Measurements from ENCODE around the gene GSTM3. TPM values are rescaled to one million over a fixed set of nuclear protein-coding genes. Genes with fewer than 3 reads are reported as not detected.
"Not testable (repeated sequence)": the region's sequence is repeated elsewhere in the genome, so short reads cannot be mapped to it uniquely, and the experiment has no call there.

The GSTM3 gene
- total and polyA plus RNA-seq, 9 of the 15 experiments (the other 6 are each of a cell fraction or from before 2014, with no cell fraction given): 3.9 to 24.5 (median 9.4) TPM

GRCh38 chr1:109687641-109688499 lies 53.0 kb downstream of the GSTM3 start, which contains the start of gene GSTM1:
GSTM1 (plus strand) TSS chr1:109687817; CDS start chr1:109687874, 57 bp downstream.
- Histone ChIP-seq H2AFZ (ENCODE audit: low read depth, low read length) (no peak within 1 kb of the TSS), H4K20me1 (replicated peaks; ENCODE audit: control insufficient read depth, insufficient read depth, low read length) (no peaks in the 10 kb centered on the region), H3K27me3 (ENCODE audit: control insufficient read depth in 2 of 2, insufficient read depth in 2 of 2, low read length in 2 of 2) (no peaks in the 10 kb centered on the region), H3K27ac (ENCODE audit: extremely low read depth, low read depth, low read length) (no peak within 1 kb of the TSS), H3K4me1 (replicated peaks in 1 of 2; ENCODE audit: control insufficient read depth in 2 of 2, insufficient read depth in 2 of 2, low read length in 2 of 2) (no peaks in the 10 kb centered on the region), H3K4me2 (ENCODE audit: insufficient read depth, low read length) (no peak within 1 kb of the TSS), H3K9me3 (replicated peaks; ENCODE audit: control insufficient read depth, insufficient read depth, low read depth, low read length) (no peaks in the 10 kb centered on the region), H3K36me3 (ENCODE audit: control insufficient read depth, insufficient read depth, low read length) (no peaks in the 10 kb centered on the region), H3K9ac (ENCODE audit: insufficient read depth in 1 of 2, low read depth in 2 of 2, low read length in 2 of 2) (no peak within 1 kb of the TSS), H3K9me1 (ENCODE audit: control insufficient read depth, insufficient read depth, low read length) (no peaks in the 10 kb centered on the region), H3K4me3 (no peak within 1 kb of the TSS), H3K79me2 (ENCODE audit: control insufficient read depth, insufficient read depth, low read length) (no peaks in the 10 kb centered on the region)
- ChIA-PET POLR2A (no interaction called here), CTCF (ENCODE audit: low intra/inter-chr PET ratio) (no interaction called here)
- ATAC-seq (no peak), DNase-seq (ENCODE audit: extremely low read depth in 1 of 4, low spot score in 3 of 4) (no peak), FAIRE-seq (no peak)
- intact Hi-C loops (cut with micrococcal nuclease) (no loop called here), in situ Hi-C loops (cut with MboI) (no loop called here)
- no CpG with 5 or more reads among the region's 46 CpGs for WGBS (ENCODE audit: insufficient coverage, low coverage, missing lambda C conversion rate)
- BruUV-seq (replicated peaks): no TSS peak
- TF ChIP-seq ZNF12 (CRISPR knock-in tag; IDR thresholded peaks at IDR 0.05) (no peak), TAL1 (IDR thresholded peaks at IDR 0.05) (no peak), HCFC1 (IDR thresholded peaks at IDR 0.05; ENCODE audit: low read depth, low read length) (no peak)

- ATAC-seq; H3K4me2 ChIP-seq (ENCODE audit: insufficient read depth, low read length); H3K36me3 ChIP-seq (ENCODE audit: control insufficient read depth, insufficient read depth, low read length); H2AFZ ChIP-seq (ENCODE audit: low read depth, low read length); BruUV-seq (replicated peaks); in situ Hi-C loops (cut with MboI); H3K9me1 ChIP-seq (ENCODE audit: control insufficient read depth, insufficient read depth, low read length); H3K79me2 ChIP-seq (ENCODE audit: control insufficient read depth, insufficient read depth, low read length); H3K9me3 ChIP-seq (replicated peaks; ENCODE audit: control insufficient read depth, insufficient read depth, low read depth, low read length); H3K4me3 ChIP-seq; H3K9ac ChIP-seq (ENCODE audit: insufficient read depth in 1 of 2, low read depth in 2 of 2, low read length in 2 of 2); H4K20me1 ChIP-seq (replicated peaks; ENCODE audit: control insufficient read depth, insufficient read depth, low read length); POLR2A ChIA-PET; DNase-seq (ENCODE audit: extremely low read depth in 1 of 4, low spot score in 3 of 4); FAIRE-seq; H3K27me3 ChIP-seq (ENCODE audit: control insufficient read depth in 2 of 2, insufficient read depth in 2 of 2, low read length in 2 of 2); intact Hi-C loops (cut with micrococcal nuclease); H3K4me1 ChIP-seq (replicated peaks in 1 of 2; ENCODE audit: control insufficient read depth in 2 of 2, insufficient read depth in 2 of 2, low read length in 2 of 2); H3K27ac ChIP-seq (ENCODE audit: extremely low read depth, low read depth, low read length); CTCF ChIA-PET (ENCODE audit: low intra/inter-chr PET ratio): not testable (repeated sequence)
- WGBS (ENCODE audit: insufficient coverage, low coverage, missing lambda C conversion rate): 31% methylated on average over 2 of the region's 11 CpGs
Observed at GRCh38 chr1:109687109-109687508, 53.7 kb downstream of the GSTM3 start.

- intact Hi-C loops (cut with micrococcal nuclease); FAIRE-seq; in situ Hi-C loops (cut with MboI): not testable (repeated sequence)
Observed at GRCh38 chr1:109685890-109686289, 54.9 kb downstream of the GSTM3 start.

More at GRCh38 chr1:109685890-109686289, 54.9 kb downstream of the GSTM3 start:
- H3K4me1 ChIP-seq (replicated peaks in 1 of 2; ENCODE audit: control insufficient read depth in 2 of 2, insufficient read depth in 2 of 2, low read length in 2 of 2); H3K27me3 ChIP-seq (ENCODE audit: control insufficient read depth in 2 of 2, insufficient read depth in 2 of 2, low read length in 2 of 2); H3K9ac ChIP-seq (ENCODE audit: insufficient read depth in 1 of 2, low read depth in 2 of 2, low read length in 2 of 2); H3K4me2 ChIP-seq (ENCODE audit: insufficient read depth, low read length); BruUV-seq (replicated peaks); H3K9me3 ChIP-seq (replicated peaks; ENCODE audit: control insufficient read depth, insufficient read depth, low read depth, low read length); H3K36me3 ChIP-seq (ENCODE audit: control insufficient read depth, insufficient read depth, low read length); H3K27ac ChIP-seq (ENCODE audit: extremely low read depth, low read depth, low read length); ATAC-seq; H3K9me1 ChIP-seq (ENCODE audit: control insufficient read depth, insufficient read depth, low read length); H2AFZ ChIP-seq (ENCODE audit: low read depth, low read length); CTCF ChIA-PET (ENCODE audit: low intra/inter-chr PET ratio); POLR2A ChIA-PET; H4K20me1 ChIP-seq (replicated peaks; ENCODE audit: control insufficient read depth, insufficient read depth, low read length); H3K4me3 ChIP-seq; H3K79me2 ChIP-seq (ENCODE audit: control insufficient read depth, insufficient read depth, low read length); DNase-seq (ENCODE audit: extremely low read depth in 1 of 4, low spot score in 3 of 4): not testable (repeated sequence)
- WGBS (ENCODE audit: insufficient coverage, low coverage, missing lambda C conversion rate): no CpG with 5 or more reads among the region's 4 CpGs
